ENCODE results near the gene C17orf58. TPM values are rescaled to one million over a fixed set of nuclear protein-coding genes. Genes with fewer than 3 reads are reported as not detected.

Gene C17orf58
- total and polyA plus RNA-seq, 2 of the 8 experiments (the other 6 are each of a cell fraction or from before 2014, with no cell fraction given): 22.6 to 24.1 TPM

GRCh38 chr17:68013385-68013784 lies 17.1 kb upstream of the C17orf58 start (continued):
- TF ChIP-seq SAP30 (IDR thresholded peaks at IDR 0.05; ENCODE audit: insufficient read depth, insufficient replicate concordance, low read length): no peak

All from H1 (cell line).